Panc1 (cell line): ENCODE measurements around the gene IGFALS.

Experiments used
- SIN3A ChIP-seq: IDR thresholded peaks from 2 replicates; pipeline ENCODE4 v1.6.1; 2012; ENCODE audit warnings: low read depth, mild to moderate bottlenecking, low read length, moderate library complexity, borderline replicate concordance; ENCODE audit not compliant: insufficient read depth
- TCF7L2 ChIP-seq: IDR thresholded peaks from 2 replicates; pipeline ENCODE4 v1.6.1; 2011; ENCODE audit warnings: mild to moderate bottlenecking, low read depth, low read length, inconsistent platforms
- TF ChIP-seq, protein P1 (sequence below): fragments of 450-650 bp; IDR thresholded peaks from 2 replicates; pipeline ENCODE4 v1.5.1; 2017; ENCODE audit warnings: mild to moderate bottlenecking
- TF ChIP-seq, protein P2 (sequence below), 2 experiments: IDR thresholded peaks; 2 replicates each; pipeline ENCODE4 v1.6.1; 2011 to 2012; ENCODE audit warnings: low read depth in 2 of 2, control low read depth in 1 of 2, low read length in 1 of 2, mild to moderate bottlenecking in 1 of 2, moderate library complexity in 1 of 2; ENCODE audit not compliant: insufficient read depth in 1 of 2

DNA sequence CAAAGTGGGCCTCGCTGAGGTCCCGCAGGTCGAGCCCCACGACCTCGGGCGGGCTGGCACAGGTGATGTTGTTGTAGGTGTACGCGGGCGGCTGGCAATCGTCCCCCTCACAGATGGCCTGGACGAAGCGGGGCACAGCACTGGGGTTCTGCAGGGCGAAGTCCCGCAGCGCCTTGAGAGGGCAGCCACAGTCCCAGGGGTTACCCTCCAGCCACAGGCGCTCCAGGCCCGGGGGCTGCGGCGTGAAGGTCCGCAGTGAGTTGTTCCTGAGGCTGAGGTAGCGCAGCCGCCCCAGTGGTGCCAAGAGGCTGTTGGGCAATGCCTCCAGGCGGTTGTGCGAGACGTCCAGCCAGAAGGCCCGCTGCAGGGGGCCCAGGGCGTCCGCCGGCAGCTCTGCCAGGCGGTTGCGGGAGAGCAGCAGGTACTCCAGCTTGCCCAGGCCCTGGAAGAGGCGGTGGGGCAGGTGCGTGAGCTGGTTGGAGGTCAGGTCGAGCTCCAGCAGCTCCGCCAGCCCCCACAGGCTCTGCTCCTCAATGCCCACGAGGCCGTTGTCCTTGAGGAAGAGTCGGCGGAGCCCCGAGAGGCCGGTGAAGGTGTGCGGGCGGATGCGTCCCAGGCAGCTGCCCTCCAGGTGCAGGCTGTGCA lies 2.8 kb downstream of the IGFALS start:
- TF ChIP-seq SIN3A (no peak), TCF7L2 (no peak)
- TF ChIP-seq, protein P1, sequence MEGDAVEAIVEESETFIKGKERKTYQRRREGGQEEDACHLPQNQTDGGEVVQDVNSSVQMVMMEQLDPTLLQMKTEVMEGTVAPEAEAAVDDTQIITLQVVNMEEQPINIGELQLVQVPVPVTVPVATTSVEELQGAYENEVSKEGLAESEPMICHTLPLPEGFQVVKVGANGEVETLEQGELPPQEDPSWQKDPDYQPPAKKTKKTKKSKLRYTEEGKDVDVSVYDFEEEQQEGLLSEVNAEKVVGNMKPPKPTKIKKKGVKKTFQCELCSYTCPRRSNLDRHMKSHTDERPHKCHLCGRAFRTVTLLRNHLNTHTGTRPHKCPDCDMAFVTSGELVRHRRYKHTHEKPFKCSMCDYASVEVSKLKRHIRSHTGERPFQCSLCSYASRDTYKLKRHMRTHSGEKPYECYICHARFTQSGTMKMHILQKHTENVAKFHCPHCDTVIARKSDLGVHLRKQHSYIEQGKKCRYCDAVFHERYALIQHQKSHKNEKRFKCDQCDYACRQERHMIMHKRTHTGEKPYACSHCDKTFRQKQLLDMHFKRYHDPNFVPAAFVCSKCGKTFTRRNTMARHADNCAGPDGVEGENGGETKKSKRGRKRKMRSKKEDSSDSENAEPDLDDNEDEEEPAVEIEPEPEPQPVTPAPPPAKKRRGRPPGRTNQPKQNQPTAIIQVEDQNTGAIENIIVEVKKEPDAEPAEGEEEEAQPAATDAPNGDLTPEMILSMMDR, result no peak
- TF ChIP-seq, protein P2, sequence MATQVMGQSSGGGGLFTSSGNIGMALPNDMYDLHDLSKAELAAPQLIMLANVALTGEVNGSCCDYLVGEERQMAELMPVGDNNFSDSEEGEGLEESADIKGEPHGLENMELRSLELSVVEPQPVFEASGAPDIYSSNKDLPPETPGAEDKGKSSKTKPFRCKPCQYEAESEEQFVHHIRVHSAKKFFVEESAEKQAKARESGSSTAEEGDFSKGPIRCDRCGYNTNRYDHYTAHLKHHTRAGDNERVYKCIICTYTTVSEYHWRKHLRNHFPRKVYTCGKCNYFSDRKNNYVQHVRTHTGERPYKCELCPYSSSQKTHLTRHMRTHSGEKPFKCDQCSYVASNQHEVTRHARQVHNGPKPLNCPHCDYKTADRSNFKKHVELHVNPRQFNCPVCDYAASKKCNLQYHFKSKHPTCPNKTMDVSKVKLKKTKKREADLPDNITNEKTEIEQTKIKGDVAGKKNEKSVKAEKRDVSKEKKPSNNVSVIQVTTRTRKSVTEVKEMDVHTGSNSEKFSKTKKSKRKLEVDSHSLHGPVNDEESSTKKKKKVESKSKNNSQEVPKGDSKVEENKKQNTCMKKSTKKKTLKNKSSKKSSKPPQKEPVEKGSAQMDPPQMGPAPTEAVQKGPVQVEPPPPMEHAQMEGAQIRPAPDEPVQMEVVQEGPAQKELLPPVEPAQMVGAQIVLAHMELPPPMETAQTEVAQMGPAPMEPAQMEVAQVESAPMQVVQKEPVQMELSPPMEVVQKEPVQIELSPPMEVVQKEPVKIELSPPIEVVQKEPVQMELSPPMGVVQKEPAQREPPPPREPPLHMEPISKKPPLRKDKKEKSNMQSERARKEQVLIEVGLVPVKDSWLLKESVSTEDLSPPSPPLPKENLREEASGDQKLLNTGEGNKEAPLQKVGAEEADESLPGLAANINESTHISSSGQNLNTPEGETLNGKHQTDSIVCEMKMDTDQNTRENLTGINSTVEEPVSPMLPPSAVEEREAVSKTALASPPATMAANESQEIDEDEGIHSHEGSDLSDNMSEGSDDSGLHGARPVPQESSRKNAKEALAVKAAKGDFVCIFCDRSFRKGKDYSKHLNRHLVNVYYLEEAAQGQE (IDR thresholded peaks at IDR 0.05; ENCODE audit: insufficient read depth in 1 of 2, low read depth in 2 of 2, low read length in 1 of 2), result no peak
